ENCODE measurements around the gene RHOB.
A peak's percentile ranks its signal among the peaks of the same experiment; 100 is the strongest.

The RHOB gene

GRCh38 chr2:20439503-20439902 is 7.4 kb upstream of the RHOB start:
- DNase-seq = no peak

GRCh38 chr2:20440001-20440560 is 6.8 kb upstream of the RHOB start:
- DNase-seq = no peak

GRCh38 chr2:20443276-20443920 is 3.5 kb upstream of the RHOB start:
- peak; percentile 36 for DNase-seq

DNA sequence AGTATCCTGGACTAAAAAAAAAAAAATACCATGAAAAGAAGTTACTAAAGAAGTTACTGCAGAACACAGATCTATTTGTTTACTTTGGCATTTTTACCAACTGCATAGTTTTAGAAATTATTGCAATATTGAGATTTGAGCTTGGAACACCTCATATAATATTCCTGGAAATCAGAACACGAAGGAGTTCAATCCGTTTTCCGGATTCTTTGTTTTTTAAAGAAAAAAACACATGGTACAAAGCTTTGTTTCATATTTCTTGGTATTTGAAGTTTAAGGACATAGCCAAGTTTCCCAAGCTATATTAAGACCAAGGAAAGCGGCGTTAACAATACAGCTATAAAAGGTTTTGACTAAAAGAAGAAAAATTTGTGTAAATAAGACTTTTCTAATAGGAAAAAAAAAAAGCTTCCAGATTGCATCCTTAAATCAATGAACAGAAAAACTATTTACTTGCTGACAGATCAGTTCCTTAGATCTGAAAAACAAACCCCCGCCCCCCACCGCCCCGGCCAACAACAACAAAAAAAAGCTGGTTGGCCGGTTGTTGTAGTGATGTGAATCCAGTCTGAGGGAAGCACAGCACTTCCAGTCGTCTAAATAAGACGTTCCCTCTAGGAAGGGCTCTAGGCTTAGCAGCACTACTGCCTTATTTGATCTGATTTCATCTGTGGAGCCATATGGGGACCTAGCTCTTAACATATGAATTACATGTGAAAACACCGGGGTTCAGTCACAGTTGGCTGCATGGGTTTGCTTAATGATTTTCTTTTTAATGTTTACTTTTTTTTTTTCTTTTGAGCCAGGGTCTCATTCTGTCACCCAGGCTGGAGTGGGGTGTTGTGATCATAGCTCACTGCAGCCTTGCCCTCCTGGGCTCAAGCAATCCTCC is 2.5 kb upstream of the RHOB start:
- DNase-seq = no peak

DNA sequence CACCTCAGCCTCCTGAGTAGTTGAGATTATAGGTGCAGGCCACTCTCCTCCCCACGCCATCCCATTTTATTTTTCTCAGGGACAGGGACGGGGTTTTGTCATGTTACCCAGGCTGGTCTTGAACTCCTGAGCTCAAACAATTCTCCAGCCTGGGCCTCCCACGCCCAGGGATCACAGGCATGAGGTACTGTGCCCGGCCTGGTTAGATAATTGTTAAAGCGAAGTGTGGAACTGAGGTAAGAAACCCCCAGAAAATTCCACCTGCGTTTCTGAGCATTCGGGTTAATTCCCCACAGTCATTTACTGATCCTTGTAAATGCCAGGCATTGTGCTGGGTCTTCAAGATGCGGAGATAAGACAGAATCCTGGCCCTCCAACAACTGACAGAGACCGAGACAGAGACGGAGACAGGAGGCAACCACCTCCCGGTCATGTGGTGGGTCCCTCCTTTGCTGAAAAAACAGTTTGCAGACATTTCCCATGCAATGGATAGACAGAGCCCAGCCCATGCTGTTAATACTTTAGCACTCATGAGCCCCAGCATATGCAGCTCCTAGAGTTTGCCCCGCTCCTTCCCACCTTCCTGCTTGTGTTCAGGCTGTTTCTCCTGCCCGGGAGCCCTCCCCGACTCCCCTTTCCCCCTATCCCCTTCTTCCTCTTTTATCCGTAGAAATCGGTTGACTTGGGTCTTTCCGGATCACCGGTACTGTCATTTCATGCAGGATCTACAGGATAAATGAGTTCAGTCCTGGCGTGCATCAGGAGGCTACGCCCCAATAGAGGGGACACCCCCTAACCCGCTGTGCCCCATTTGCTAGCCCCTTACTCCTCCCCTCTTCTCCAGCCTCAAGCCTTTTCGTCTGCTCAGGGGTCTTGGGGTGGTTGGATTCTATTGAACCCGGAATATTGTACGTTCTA is 1.6 kb upstream of the RHOB start:
- DNase-seq = no peak

DNA sequence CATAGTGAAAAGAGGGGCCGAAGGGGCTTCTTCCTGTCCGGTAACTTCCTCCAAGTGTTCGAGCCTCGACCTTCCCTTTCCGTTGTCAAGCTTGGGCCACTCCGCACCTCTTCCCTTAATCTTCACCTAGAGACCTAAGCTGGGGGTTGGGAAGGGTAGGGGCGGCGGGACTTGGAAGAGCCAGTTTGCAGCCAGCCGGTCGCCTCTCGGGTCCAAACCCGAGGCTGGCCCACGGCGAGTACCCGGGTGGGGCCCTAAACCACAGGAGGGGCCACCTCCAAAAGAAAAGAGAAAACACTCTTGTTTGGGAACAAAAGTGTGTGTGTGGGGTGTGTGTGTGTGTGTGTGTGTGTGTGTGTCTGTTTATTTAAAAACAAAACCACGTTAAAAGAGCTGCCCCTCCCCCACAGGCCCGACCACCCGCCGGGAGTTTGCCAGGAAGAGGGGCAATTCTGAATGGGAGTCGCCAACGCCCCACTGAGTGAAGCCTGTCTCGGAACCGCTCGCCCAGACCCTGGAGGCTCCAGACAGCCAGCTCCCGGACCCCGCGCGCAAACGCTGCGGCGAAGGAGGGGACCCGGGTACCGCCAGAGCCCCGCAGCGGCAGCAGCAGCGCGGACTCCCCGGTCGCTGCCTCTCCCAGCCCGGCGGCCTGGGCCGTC is 488 bp upstream of the RHOB start:
- no peak for DNase-seq

- DNase-seq = peak; percentile 21
Measured at GRCh38 chr2:20447437-20448245, 767 bp downstream of the RHOB start.

- no peak for DNase-seq
Measured at GRCh38 chr2:20448246-20448976, 1.5 kb downstream of the RHOB start.

- no peak for DNase-seq
Measured at GRCh38 chr2:20448977-20449306, 2.1 kb downstream of the RHOB start.

GRCh38 chr2:20449501-20450200 is 2.8 kb downstream of the RHOB start:
- DNase-seq = no peak

- no peak for DNase-seq
Measured at GRCh38 chr2:20450201-20450999, 3.5 kb downstream of the RHOB start.

GRCh38 chr2:20451000-20451290 is 4.1 kb downstream of the RHOB start:
- DNase-seq = no peak

GRCh38 chr2:20451341-20451740 is 4.5 kb downstream of the RHOB start:
- no peak for DNase-seq

- no peak for DNase-seq
Measured at GRCh38 chr2:20451761-20452499, 5.1 kb downstream of the RHOB start.

DNA sequence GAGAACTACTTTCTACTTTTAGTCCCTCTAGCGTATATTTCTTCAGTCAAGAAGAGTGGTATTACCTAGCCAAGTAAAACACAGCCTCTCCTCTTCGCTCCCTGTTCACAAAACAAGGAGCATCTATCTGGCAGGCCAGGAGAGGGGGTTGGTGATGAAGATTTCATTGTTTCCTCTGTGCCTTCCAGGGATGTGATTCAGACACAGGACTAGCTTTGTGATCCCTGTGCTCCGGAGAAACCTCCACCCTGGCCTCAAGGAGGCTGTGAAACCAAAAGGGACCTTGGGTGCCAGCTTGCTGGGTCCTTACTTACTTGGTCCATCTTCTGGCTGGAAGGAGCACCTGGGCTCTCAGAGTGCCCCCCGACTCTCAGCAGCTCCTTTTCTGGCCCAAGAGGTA is 5.7 kb downstream of the RHOB start:
- DNase-seq = no peak

- DNase-seq = no peak
Measured at GRCh38 chr2:20453087-20453486, 6.2 kb downstream of the RHOB start.

GRCh38 chr2:20454036-20454981 is 7.4 kb downstream of the RHOB start:
- DNase-seq = no peak

All from activated CD4-positive, alpha-beta T cell treated with anti-CD3 and anti-CD28 coated beads, Interleukin-2, Interleukin-6, amounts not matched to agents 100 ng/mL and 50 ng/mL, durations not matched to agents 16 hours and 8 hours (primary cell).